HL-60/S4 treated with retinoic acid at 250 ng/mL for 4 days and 3 days (cell line): Measurements from ENCODE around the gene ANP32D.
"Not testable (repeated sequence)": the region's sequence is repeated elsewhere in the genome, so short reads cannot be mapped to it uniquely, and the experiment has no call there.

Source experiments
- in situ Hi-C: fragments of 300-500 bp; cut with MboI; formaldehyde crosslinking; loops from 2 replicates; pipeline ENCODE4 v1.7.0; 2022; ENCODE audit warnings: low sequenced_read_pairs

Gene ANP32D

GRCh38 chr12:48500281-48500680 is 27.9 kb downstream of the ANP32D start:
- in situ Hi-C loops, result not testable (repeated sequence)

- in situ Hi-C loops, result not testable (repeated sequence)
These were observed 34.5 kb downstream of the ANP32D start for GRCh38 chr12:48506836-48507235.

DNA sequence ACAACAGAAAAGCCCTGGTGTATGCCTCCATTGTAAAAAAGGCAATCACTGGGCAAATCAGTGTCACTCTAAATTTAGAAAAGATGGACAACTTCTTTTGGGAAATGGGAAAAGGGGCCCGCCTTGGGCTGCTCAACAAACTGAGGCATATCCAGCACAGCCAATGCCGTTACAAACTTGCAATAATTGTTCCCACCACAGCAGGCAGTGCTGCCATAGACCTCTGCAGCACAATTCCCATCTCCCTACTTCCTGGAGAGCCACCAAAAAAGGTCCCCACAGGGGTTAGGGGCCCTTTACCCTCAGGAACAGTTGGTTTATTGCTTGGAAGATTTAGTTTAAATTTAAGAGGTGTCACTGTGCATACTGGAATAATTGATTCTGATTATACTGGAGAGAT is 36.6 kb downstream of the ANP32D start:
- in situ Hi-C loops, result no loop called here

DNA sequence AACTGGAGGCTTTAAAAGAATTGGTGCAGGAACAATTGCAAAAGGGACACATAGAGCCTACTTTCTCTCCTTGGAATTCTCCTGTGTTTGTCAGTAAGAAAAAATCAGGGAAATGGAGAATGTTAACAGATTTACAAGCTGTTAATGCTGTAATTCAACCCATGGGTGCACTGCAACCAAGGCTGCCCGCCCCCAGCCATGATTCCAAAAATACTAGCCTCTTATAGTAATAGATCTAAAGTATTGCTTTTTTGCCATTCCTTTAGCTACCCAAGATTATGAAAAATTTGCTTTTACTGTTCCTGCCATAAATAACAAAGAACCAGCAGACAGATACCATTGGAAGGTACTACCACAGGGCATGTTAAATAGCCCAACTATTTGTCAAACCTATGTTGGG is 37.8 kb downstream of the ANP32D start:
- in situ Hi-C loops, result no loop called here

DNA sequence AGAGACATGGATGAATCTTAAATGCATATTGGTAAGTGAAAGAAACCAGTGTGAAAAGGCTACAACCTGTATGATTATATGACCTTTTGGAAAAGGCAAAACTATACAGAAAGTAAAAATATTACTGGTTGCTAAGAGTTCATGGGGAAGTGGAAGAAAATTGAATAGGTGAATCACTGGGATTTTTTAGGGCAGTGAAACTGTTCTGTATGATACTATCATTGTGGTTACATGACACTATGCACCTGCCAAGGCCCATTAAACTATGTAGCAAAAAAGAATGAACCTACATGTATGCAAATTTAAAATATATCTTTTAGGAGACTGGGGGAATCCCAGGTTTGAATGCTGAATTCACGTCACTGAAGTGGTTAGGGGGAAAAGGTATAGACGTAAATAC is 40.5 kb downstream of the ANP32D start:
- in situ Hi-C loops, result no loop called here

GRCh38 chr12:48514728-48515127 is 42.4 kb downstream of the ANP32D start:
- in situ Hi-C loops, result no loop called here

- in situ Hi-C loops, result not testable (repeated sequence)
These were observed 48.0 kb downstream of the ANP32D start for GRCh38 chr12:48520381-48520780.
